HFFc6 (cell line): ENCODE measurements around the gene SATB2. TPM values are rescaled to one million over a fixed set of nuclear protein-coding genes. Genes with fewer than 3 reads are reported as not detected.

Experiments used
- DNase-seq: peaks from one replicate; pipeline ENCODE4 v3.0.0-alpha.2; 2018
- H3K27ac Mint-ChIP-seq: 2 replicates; pipeline ENCODE4 v1.8.0; 2020; ENCODE audit warnings: mild to moderate bottlenecking, mixed read lengths
- H3K27me3 Mint-ChIP-seq: 2 replicates; pipeline ENCODE4 v1.8.0; 2021; ENCODE audit warnings: mild to moderate bottlenecking, moderate library complexity, mixed read lengths; ENCODE audit not compliant: insufficient read depth
- H3K36me3 Mint-ChIP-seq: 2 replicates; pipeline ENCODE4 v1.8.0; 2021; ENCODE audit warnings: low read depth, mixed read lengths
- H3K4me1 Mint-ChIP-seq: 2 replicates; pipeline ENCODE4 v1.8.0; 2020; ENCODE audit warnings: low read depth, mixed read lengths
- H3K4me3 Mint-ChIP-seq: 2 replicates; pipeline ENCODE4 v1.8.0; 2020; ENCODE audit warnings: mild to moderate bottlenecking, moderate library complexity, mixed read lengths
- H3K9me3 Mint-ChIP-seq: 2 replicates; pipeline ENCODE4 v1.8.0; 2020; ENCODE audit warnings: mild to moderate bottlenecking, mixed read lengths
- CTCF ChIP-seq: fragments of 200-600 bp; sonication (generic); IDR thresholded peaks from 2 replicates; pipeline ENCODE4 v1.5.0; 2021; ENCODE audit warnings: antibody characterized with exemption, mild to moderate bottlenecking
- total RNA-seq, 6 experiments: library from RNA; stranded (reverse); fragmentation: NEBNext Ultra II Directional; extraction: Animal tissue kit (Norgen Biotek cat#: 25700); gene quantifications; 2 replicates in 1 of 6; 3 replicates in 5 of 6; pipeline ENCODE4 v1.2.3, GENCODE V29; 2021

Gene SATB2
- total RNA-seq, 6 experiments from 2014 or later, result 7.4 to 12.7 (median 11.9) TPM

- Mint-ChIP-seq H3K27me3 (peaks cover 3% of the 10 kb centered on the region; the same call in 1 of the 2 replicates), H3K4me3 (no peak overlapping the region), H3K9me3 (no peaks in the 10 kb centered on the region), H3K27ac (no peak overlapping the region), H3K4me1 (peaks cover 29% of the 10 kb centered on the region), H3K36me3 (peaks cover 8% of the 10 kb centered on the region)
- no peak for TF ChIP-seq CTCF
- DNase-seq, result no peak
Measured at GRCh38 chr2:199307461-199307860, 150.3 kb downstream of the SATB2 start.

GRCh38 chr2:199306116-199306515, 151.6 kb downstream of the SATB2 start:
- Mint-ChIP-seq H3K36me3 (peaks cover 12% of the 10 kb centered on the region), H3K4me1 (peaks cover 37% of the 10 kb centered on the region), H3K27ac (no peak overlapping the region), H3K27me3 (peaks cover 3% of the 10 kb centered on the region; the same call in 1 of the 2 replicates), H3K9me3 (no peaks in the 10 kb centered on the region), H3K4me3 (no peak overlapping the region)
- TF ChIP-seq CTCF, result no peak
- DNase-seq, result no peak

GRCh38 chr2:199303728-199304177, 154.0 kb downstream of the SATB2 start:
- Mint-ChIP-seq H3K27ac (peak overlapping the region; percentile 95), H3K9me3 (no peaks in the 10 kb centered on the region), H3K36me3 (peaks cover 19% of the 10 kb centered on the region), H3K27me3 (peaks cover 5% of the 10 kb centered on the region), H3K4me3 (peak overlapping the region; percentile 80), H3K4me1 (peaks cover 37% of the 10 kb centered on the region)
- no peak for TF ChIP-seq CTCF
- DNase-seq, result peak; percentile 98

GRCh38 chr2:199302851-199303250, 154.9 kb downstream of the SATB2 start:
- Mint-ChIP-seq H3K27ac (peak overlapping the region; percentile 95), H3K4me3 (peak overlapping the region; percentile 80), H3K4me1 (peaks cover 36% of the 10 kb centered on the region), H3K36me3 (peaks cover 26% of the 10 kb centered on the region), H3K27me3 (peaks cover 5% of the 10 kb centered on the region), H3K9me3 (no peaks in the 10 kb centered on the region)
- no peak for TF ChIP-seq CTCF
- DNase-seq, result peak; percentile 8

- Mint-ChIP-seq H3K4me3 (no peak overlapping the region), H3K27ac (no peak overlapping the region), H3K9me3 (no peaks in the 10 kb centered on the region), H3K36me3 (peaks cover 19% of the 10 kb centered on the region), H3K27me3 (no peaks in the 10 kb centered on the region), H3K4me1 (peaks cover 10% of the 10 kb centered on the region; the same call in 1 of the 2 replicates)
- TF ChIP-seq CTCF, result no peak
- no peak for DNase-seq
Measured at GRCh38 chr2:199288424-199288823, 169.3 kb downstream of the SATB2 start.

- no peak overlapping the region for H3K27ac Mint-ChIP-seq
- peaks cover 30% of the 10 kb centered on the region for H3K36me3 Mint-ChIP-seq
- no peak overlapping the region for H3K4me3 Mint-ChIP-seq
- H3K4me1 Mint-ChIP-seq, result peaks cover 19% of the 10 kb centered on the region
- H3K27me3 Mint-ChIP-seq, result no peaks in the 10 kb centered on the region
- no peak for TF ChIP-seq CTCF
- no peak for DNase-seq
- H3K9me3 Mint-ChIP-seq, result no peaks in the 10 kb centered on the region; the same call in 1 of the 2 replicates
Measured at GRCh38 chr2:199282309-199282708, 175.4 kb downstream of the SATB2 start.
